Measurements from ENCODE around the gene ZFYVE27.
A peak's percentile ranks its signal among the peaks of the same experiment; 100 is the strongest.

The ZFYVE27 gene

DNA sequence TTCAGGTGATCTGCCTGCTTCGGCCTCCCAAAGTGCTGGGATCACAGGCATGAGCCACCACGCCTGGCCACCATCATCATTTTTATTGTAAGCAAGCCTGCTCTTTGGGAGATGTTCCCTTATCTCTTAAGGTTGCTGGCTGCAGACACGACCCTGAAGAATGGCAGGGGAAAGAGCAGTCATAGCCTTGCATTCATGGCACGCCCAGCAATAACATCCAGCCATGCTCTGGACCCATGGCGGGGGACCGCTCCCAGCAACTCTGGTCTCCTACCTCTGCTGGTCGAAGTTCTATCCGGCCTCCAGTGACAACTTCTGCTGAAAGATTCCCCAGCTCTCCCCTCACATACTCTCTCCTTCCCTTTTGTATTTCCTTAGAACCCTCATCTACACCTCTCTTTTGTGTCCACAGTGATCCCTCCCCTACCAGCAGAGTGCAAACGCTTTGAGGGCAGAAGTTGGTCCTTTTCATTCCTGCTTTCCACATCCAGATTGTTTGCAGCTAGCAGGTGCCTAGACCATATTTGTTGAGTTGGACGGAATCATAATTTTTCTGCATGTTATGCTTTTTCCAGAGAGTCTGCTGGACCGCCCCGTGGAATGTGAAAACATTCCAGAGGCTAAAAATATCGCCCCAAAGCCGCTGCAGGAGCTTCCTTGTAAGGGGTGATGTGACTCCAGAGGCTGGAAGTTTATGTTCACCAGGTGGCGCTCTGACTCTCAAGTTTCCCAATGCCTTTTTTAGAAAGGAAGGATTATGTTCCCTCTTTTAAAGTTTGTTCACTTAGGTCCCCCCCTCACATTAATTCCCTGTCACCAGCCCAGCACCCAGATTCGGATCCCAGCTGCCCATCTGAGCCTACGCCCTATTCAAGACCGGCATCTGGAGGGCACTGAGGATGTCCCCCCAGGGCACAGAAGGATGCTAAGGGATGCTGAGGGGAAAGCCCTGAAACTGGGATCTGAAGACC lies 27.7 kb upstream of the ZFYVE27 start:
- Mint-ChIP-seq H3K4me3 (no peak overlapping the region), H3K36me3 (ENCODE audit: low read depth) (no peaks in the 10 kb centered on the region), H3K4me1 (ENCODE audit: low read depth) (peaks cover 11% of the 10 kb centered on the region), H3K9me3 (no peaks in the 10 kb centered on the region), H3K27ac (no peak overlapping the region), H3K27me3 (ENCODE audit: low read depth) (peaks cover 34% of the 10 kb centered on the region)

DNA sequence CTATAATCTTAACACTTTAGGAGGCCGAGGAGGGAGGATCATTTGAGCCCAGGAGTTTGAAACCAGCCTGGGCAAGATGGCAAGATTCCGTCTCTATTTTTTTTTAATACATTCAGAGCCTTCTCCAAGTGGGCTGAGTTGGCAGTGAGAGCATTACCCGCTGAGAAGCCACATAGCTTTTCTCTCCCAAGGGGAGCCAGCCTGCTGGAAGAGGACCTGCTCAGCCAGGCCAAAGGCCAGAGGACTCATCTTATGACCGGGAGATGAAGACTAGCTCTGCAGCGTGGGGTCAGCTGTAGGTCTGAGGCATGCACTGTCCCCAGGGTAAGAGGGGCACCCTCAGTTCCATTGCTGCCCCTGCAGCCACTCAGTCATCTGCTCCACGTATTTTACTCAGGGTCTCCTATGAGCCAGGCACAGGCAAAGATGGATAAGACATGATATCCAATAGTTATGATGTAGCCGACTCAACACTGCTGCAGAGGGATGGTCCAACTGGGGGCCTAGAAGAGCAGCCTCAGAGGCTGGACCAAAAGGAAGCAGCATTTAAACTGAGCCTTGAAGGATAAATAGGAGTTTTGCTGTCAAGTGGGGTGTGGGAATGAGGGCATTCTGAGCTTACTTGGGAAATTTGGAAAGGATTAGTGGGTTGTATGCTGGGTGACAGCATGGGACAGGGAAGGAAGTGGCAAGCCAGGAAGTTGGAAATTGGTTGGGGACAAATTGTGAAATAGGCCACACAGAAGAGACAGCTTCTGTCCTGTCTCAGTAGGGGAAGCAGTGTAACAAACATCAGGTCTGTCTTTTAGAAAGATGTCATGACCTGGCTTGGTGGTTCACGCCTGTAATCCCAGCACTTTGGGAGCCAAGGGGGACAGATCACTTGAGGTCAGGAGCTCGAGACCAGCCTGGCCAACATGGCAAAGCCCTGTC lies 25.0 kb upstream of the ZFYVE27 start:
- H3K27ac Mint-ChIP-seq = no peak overlapping the region

DNA sequence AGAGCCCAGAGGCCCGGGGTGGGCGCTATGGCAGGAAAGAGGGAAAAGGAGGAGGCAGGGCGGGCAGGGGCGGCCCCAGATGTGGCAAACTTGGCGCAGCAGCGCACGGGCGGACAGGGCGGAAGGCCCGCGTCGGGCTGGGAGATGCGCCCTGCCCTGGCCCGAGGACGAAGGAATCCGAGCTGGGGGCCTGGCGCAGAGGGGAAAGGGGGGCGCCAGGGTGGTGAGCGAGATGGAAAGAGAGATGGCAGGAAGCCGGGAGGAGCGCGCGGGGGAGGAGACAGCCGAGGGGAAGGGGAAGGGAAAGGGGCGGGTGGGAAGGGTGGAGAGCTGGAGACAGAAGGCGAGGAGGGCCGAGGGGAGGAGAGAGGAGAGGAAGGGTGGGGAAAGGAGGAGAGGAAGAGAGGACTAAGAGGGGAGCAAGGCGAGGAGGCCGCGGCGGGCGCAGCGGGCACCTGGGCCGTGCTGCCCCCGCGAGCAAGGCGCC lies 23.5 kb upstream of the ZFYVE27 start, which contains the start of gene MARVELD1:
TSS of gene MARVELD1 (plus strand) at position 392 of the 487 bp plus-strand sequence. CDS start 147 bp downstream, outside the sequence.
- Mint-ChIP-seq H3K9me3 (no peaks in the 10 kb centered on the region), H3K4me1 (ENCODE audit: low read depth) (peaks cover 12% of the 10 kb centered on the region), H3K27me3 (ENCODE audit: low read depth) (peaks cover 49% of the 10 kb centered on the region), H3K27ac (peak within 1 kb of the TSS; percentile 78), H3K36me3 (ENCODE audit: low read depth) (no peaks in the 10 kb centered on the region), H3K4me3 (peak within 1 kb of the TSS; percentile 98)

More for the DNA sequence above, 25.0 kb upstream of the ZFYVE27 start:
- H3K4me1 Mint-ChIP-seq (ENCODE audit: low read depth) = peaks cover 11% of the 10 kb centered on the region
- no peaks in the 10 kb centered on the region for H3K9me3 Mint-ChIP-seq
- H3K36me3 Mint-ChIP-seq (ENCODE audit: low read depth) = no peaks in the 10 kb centered on the region
- peaks cover 54% of the 10 kb centered on the region for H3K27me3 Mint-ChIP-seq (ENCODE audit: low read depth)
- H3K4me3 Mint-ChIP-seq = peak overlapping the region; percentile 37

DNA sequence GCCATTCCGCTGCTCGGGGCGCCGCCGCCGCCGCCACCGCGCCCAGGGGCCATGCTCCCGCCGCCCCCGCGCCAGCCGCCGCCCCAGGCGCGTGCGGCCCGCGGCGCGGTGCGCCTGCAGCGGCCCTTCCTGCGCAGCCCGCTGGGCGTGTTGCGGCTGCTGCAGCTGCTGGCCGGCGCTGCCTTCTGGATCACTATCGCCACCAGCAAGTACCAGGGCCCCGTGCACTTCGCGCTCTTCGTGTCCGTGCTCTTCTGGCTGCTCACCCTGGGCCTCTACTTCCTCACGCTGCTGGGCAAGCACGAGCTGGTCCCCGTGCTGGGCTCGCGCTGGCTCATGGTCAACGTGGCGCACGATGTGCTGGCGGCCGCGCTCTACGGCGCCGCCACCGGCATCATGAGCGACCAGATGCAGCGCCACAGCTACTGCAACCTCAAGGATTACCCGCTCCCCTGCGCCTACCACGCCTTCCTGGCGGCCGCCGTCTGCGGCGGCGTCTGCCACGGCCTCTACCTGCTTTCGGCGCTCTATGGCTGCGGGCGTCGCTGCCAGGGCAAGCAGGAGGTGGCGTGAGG lies 23.0 kb upstream of the ZFYVE27 start:
- Mint-ChIP-seq H3K27me3 (ENCODE audit: low read depth) (peaks cover 49% of the 10 kb centered on the region), H3K4me3 (peak overlapping the region; percentile 98), H3K4me1 (ENCODE audit: low read depth) (peaks cover 12% of the 10 kb centered on the region), H3K9me3 (no peaks in the 10 kb centered on the region), H3K36me3 (ENCODE audit: low read depth) (no peaks in the 10 kb centered on the region), H3K27ac (peak overlapping the region; percentile 78)

DNA sequence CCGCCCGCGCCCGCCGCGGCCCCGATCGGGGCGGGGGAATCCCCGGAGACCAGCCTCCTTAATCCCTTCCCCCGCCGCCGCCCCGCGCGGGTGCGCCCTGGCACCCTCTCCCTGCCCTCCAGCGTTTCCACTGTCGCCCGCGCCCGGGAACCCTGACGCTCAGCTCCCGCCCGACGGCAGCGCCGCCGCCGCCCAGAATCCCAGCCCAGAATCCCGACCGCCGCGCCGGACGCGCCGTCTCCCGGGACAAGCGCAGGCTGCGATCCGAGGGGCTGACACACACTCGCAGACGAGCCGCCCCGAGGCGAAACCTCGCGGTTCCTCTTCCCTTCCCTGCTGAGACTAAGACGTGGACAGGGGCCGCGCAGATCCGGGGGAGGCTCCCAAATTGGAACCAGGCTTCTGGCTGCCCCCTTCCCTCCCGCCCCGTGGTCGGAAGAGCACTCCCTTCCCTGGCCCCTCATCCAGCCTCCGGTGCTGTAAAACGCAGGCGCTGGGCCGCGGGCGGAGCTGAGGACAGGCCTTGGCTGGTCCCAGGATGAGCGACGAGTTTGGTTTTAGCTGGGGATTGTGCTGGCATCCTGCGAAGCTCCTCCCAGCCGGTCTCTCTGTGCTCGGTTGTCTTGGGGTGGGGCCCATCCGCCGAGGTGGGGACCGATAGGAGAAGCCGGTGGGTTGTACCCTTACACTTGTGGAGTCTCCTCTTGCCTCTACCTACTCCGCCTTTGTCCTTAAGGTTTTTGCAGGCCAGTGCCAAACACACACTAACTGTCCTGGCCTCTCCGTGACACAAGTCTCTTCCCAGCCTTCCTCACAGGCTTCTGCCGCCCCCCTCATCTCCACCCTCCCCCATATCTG lies 22.3 kb upstream of the ZFYVE27 start:
- Mint-ChIP-seq H3K4me1 (ENCODE audit: low read depth) (peaks cover 9% of the 10 kb centered on the region), H3K4me3 (peak overlapping the region; percentile 98), H3K9me3 (no peaks in the 10 kb centered on the region), H3K27ac (no peak overlapping the region), H3K36me3 (ENCODE audit: low read depth) (no peaks in the 10 kb centered on the region), H3K27me3 (ENCODE audit: low read depth) (peaks cover 46% of the 10 kb centered on the region)

DNA sequence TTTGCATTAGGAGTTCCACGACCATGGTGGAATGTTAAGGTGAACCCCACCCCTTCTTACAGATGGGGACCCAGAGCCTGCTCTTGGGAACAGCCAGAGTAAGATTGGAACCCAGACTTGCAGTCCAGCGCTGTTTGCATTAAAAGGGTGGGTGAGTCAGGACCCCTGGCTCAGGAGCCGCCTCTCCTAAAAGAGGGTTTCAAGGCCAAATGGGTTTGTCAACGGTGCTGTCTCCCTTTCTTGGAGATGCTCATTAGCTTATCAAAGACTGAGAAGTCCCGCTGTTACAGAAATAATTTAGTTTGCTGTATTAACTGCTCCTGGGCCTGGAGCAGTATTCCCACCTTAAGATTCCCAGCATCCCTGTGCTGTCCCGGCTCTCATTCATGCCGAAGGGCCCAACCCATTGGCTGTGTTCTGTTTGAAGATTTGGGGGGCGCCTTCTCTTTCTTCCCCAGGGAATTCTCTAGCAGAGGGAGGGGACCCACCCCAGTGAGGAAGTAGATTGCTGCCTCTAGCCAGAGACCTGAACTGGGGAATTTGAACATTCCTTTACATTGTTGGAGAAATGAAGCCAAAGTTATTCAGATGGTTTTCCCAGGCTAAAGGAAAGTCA lies 21.6 kb upstream of the ZFYVE27 start:
- peak overlapping the region; percentile 98 for H3K4me3 Mint-ChIP-seq
- H3K36me3 Mint-ChIP-seq (ENCODE audit: low read depth) = no peaks in the 10 kb centered on the region
- peaks cover 43% of the 10 kb centered on the region for H3K27me3 Mint-ChIP-seq (ENCODE audit: low read depth)
- peaks cover 8% of the 10 kb centered on the region for H3K4me1 Mint-ChIP-seq (ENCODE audit: low read depth)
- H3K27ac Mint-ChIP-seq = no peak overlapping the region
- no peaks in the 10 kb centered on the region for H3K9me3 Mint-ChIP-seq

DNA sequence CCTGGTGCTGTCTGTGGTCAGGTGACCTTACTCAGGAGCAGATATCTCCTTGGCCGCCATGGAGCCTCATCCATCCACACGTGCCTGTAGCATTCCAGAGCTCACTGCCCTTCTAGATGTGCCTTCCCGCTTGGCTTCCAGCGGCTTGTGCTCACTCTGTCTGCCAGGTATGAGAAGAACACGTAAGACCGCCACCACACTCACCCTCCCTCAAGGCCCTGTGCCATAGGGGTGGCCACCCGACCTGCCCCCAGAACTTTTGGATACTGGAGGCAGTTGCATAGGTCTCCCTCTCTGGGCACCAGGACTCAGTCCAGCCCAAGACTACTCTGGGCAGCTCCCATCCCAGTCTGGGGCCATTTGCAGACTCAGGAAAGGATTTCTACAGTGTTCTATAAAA lies 19.3 kb upstream of the ZFYVE27 start:
- no peaks in the 10 kb centered on the region for H3K9me3 Mint-ChIP-seq
- H3K36me3 Mint-ChIP-seq (ENCODE audit: low read depth) = no peaks in the 10 kb centered on the region
- peaks cover 9% of the 10 kb centered on the region for H3K4me1 Mint-ChIP-seq (ENCODE audit: low read depth)
- no peak overlapping the region for H3K27ac Mint-ChIP-seq
- no peak overlapping the region for H3K4me3 Mint-ChIP-seq
- peaks cover 32% of the 10 kb centered on the region for H3K27me3 Mint-ChIP-seq (ENCODE audit: low read depth)

DNA sequence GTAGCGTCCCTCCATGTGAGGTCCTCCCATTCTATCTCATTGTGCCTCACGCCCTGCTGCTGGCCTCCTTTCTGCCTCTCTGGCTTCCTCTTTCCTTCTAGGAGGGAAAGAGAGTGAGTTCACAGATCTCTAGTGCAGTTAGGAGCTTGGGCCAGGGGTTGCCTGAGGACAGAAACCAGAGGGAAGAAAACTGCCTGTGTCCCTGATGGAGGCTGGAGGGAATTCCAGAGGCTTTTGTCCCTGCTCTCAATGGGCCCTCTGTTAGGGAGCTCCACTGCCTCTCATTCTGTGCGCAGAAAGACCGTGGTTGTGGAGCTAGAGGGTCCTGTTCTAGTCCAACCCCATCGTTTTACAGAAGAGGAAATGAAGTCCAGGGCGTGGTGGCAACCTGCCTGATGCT lies 18.8 kb upstream of the ZFYVE27 start:
- Mint-ChIP-seq H3K4me3 (no peak overlapping the region), H3K9me3 (no peaks in the 10 kb centered on the region), H3K4me1 (ENCODE audit: low read depth) (peaks cover 5% of the 10 kb centered on the region), H3K27me3 (ENCODE audit: low read depth) (peaks cover 27% of the 10 kb centered on the region), H3K27ac (no peak overlapping the region), H3K36me3 (ENCODE audit: low read depth) (no peaks in the 10 kb centered on the region)

DNA sequence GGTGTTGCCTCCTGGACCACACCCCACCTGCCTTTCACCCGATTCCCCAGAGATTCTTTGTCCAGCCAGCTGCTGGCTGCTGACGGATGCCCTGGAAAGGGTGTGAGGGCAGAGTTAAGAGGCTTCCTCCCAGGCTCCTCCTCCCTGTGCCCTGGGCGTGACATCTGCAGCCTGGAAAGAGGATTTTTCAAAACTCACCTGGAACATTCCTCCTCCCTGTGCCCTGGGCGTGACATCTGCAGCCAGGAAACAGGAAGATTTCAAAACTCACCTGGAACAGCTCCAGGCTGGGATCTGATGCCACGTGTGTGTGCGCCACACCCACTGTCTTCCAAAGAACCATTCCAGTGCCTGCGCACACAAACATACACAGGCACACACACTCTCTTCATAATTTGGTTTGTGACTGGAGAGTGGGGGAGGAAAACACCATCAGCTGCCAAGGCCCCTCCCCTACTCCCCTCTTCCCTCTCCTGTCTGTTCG lies 18.2 kb upstream of the ZFYVE27 start:
- no peaks in the 10 kb centered on the region for H3K9me3 Mint-ChIP-seq
- peaks cover 27% of the 10 kb centered on the region for H3K27me3 Mint-ChIP-seq (ENCODE audit: low read depth)
- H3K27ac Mint-ChIP-seq = no peak overlapping the region
- H3K4me1 Mint-ChIP-seq (ENCODE audit: low read depth) = peaks cover 5% of the 10 kb centered on the region
- H3K36me3 Mint-ChIP-seq (ENCODE audit: low read depth) = no peaks in the 10 kb centered on the region
- H3K4me3 Mint-ChIP-seq = no peak overlapping the region

DNA sequence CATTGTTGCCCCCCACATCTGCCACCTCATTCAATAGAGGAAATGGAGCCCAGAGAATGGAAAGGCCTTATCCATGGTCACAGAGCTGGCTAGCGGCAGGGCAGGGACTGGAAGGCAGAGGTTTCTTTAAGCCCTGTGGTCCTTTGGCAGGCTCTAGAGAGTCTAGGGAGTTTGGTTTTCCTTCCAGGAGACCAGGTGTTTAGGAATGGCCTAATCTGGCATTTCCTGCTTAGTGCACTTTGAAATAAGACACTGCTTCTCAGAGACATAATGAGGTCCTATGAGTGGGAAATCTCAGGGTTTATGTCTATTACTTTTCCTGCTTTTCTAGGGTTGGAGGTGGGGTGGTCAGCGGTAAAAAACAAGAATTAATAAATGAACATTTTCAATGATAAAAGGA lies 17.3 kb upstream of the ZFYVE27 start:
- no peak overlapping the region for H3K27ac Mint-ChIP-seq
- no peak overlapping the region for H3K4me3 Mint-ChIP-seq
- peaks cover 21% of the 10 kb centered on the region for H3K27me3 Mint-ChIP-seq (ENCODE audit: low read depth)
- H3K4me1 Mint-ChIP-seq (ENCODE audit: low read depth) = peaks cover 3% of the 10 kb centered on the region
- H3K9me3 Mint-ChIP-seq = no peaks in the 10 kb centered on the region
- no peaks in the 10 kb centered on the region for H3K36me3 Mint-ChIP-seq (ENCODE audit: low read depth)

DNA sequence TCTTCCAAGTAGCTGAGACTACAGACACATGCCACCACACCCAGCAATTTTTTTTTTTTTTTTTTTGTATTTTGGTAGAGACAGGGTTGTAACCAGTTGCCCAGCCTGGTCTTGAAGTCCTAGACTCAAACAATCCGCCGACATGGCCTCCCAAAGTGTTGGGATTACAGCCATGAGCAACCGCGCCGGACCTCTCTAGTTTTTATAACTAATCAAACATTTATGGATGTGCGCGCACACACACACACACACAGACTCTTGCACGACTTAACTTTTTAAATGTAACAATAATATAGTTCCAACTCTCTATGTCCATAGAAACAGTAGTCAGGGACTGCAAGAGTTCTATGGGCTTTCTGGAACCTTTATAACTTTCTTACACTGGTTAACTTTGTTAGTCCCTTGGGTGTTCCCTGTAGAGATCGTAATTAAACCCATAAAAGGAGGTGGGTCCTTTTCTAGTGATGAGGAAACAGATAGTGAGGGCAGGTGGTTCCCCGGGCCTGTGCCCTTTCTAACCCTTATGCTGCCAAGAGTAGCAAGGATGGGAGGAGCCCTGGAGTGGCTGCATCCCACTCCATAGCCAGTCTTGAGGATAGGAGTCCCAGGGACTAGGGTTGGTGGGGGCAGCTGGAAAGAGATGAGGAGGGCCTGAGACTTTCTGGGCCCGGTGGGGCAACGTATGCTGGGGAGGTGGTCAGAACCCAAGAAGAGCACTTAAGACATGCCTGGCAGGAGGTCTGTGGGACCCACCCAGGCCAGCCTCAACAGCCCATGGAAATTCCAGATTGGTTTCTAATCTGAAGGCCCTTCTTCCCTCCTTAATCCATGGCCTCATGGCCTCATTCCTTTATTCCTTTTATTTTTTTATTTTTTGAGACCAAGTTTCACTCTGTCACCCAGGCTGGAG lies 14.8 kb upstream of the ZFYVE27 start:
- Mint-ChIP-seq H3K4me3 (no peak overlapping the region), H3K27me3 (ENCODE audit: low read depth) (peaks cover 8% of the 10 kb centered on the region), H3K36me3 (ENCODE audit: low read depth) (no peaks in the 10 kb centered on the region), H3K27ac (no peak overlapping the region), H3K9me3 (no peaks in the 10 kb centered on the region), H3K4me1 (ENCODE audit: low read depth) (peaks cover 7% of the 10 kb centered on the region)

DNA sequence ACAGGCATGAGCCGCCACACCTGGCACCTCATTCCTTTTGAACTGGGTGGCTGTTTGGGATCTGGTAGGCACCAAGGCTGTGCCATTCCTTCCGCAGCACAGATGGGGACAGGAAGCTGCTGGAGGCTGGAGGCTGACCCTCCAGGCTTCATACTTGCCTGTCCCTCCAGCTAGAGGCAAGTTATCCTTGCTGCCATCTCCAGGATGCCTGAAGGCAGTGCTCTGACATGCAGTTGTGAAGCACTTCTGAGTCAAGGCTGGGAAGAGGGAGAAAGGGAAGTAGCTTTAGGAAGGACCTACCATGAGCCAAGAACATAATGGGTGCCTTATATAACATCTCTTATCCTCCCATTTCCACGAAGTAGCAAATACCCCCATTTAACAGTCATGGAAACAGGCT lies 13.9 kb upstream of the ZFYVE27 start:
- peaks cover 8% of the 10 kb centered on the region for H3K27me3 Mint-ChIP-seq (ENCODE audit: low read depth)
- peaks cover 7% of the 10 kb centered on the region for H3K4me1 Mint-ChIP-seq (ENCODE audit: low read depth)
- H3K4me3 Mint-ChIP-seq = no peak overlapping the region
- H3K27ac Mint-ChIP-seq = no peak overlapping the region
- no peaks in the 10 kb centered on the region for H3K36me3 Mint-ChIP-seq (ENCODE audit: low read depth)
- no peaks in the 10 kb centered on the region for H3K9me3 Mint-ChIP-seq

Measured in T-helper 1 cell treated with Interleukin-12 subunit alpha and Interleukin-12 subunit beta and Interleukin-4 antibody, amounts not matched to agents 30 μg/mL and 1 μg/mL, for 36 hours (primary cell).